Measurements from ENCODE around the gene ALDH1L1.
"Not testable (repeated sequence)": the region's sequence is repeated elsewhere in the genome, so short reads cannot be mapped to it uniquely, and the experiment has no call there.

The ALDH1L1 gene

GRCh38 chr3:126102011-126102410, 78.4 kb downstream of the ALDH1L1 start:
- no peak for DNase-seq (ENCODE audit: low read depth)
- TF ChIP-seq CTCF (IDR thresholded peaks at IDR 0.05; ENCODE audit: low read length, missing control alignments), result no peak

DNA sequence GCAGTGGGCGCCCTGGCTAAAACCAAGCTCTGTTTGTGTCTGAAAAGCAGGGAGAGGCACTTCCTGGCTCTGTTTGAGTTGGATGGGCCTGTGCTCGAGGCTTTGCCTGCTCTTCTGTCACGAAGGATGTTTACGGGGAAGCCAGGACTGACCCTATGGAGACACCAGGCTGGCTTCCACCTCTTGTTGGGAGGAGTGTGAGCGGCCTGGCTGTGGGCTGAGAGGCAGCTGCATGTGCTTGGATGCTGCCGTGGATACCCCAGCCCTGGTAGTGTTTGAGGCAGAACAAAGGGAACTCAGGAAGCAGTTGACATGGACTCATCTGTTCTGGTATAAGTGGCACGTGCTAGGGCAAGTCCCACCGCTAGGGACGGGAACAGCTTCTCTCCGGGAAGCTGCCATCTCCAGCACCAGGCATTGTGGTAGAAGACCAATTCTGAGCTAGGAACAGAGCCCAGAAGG, 78.8 kb downstream of the ALDH1L1 start:
- H3K4me3 ChIP-seq (replicated peaks; ENCODE audit: low read depth, low read length), result no peak overlapping the region
- DNase-seq (ENCODE audit: low read depth), result no peak
- no peak for TF ChIP-seq CTCF (IDR thresholded peaks at IDR 0.05; ENCODE audit: low read length, missing control alignments)

More at GRCh38 chr3:126102011-126102410, 78.4 kb downstream of the ALDH1L1 start:
- H3K4me3 ChIP-seq (replicated peaks; ENCODE audit: low read depth, low read length), result no peak overlapping the region

DNA sequence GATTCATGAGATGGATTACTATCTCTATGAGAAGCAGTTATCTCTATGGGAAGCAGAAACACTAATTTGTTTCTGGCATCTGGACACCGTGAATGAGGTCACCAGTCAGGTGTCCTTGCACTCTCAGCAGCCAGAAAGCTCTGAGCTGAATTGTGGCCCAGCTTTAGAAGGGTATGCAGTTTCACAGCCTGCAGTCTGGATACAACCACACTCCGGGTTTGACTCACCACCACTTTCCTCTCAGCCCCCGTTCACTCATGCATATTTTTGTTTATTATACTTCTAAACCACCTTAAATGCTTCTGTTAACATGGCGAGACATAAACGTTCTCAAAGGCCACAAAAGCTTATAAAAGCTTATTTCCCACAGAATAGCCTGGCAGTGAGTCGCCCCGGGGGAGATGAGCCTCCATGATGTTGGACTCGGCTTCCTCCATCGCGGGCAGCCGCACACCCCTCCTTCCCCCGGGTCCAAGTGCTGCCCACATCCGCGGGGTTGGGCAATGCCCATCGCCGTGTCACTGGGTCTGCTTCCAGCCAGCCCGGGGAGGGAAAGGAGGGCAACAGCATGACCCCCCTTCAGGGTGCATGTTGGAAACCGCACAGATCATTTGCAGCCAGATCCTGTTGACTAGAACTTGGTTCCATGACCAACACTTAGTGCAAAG, 79.6 kb downstream of the ALDH1L1 start:
- no peak for TF ChIP-seq CTCF (IDR thresholded peaks at IDR 0.05; ENCODE audit: low read length, missing control alignments)
- H3K4me3 ChIP-seq (replicated peaks; ENCODE audit: low read depth, low read length), result no peak overlapping the region
- DNase-seq (ENCODE audit: low read depth), result no peak

DNA sequence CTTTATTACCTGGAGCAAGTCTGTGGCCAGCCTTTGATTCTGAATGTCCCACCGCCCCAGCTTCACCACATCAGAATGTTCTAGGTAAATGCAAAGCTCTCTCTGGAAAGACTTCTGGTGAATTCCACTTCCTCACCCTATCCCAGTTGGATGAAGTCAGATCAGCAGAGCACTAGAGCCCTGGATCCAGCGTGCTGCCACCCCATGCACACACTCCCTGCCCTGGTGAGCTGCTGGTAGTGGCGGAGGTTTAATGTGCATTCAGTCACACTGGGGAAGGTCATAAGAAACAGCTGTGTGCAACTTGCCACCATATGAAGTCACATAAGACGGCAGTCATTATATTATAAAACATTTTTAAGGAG, 80.1 kb downstream of the ALDH1L1 start:
- H3K4me3 ChIP-seq (replicated peaks; ENCODE audit: low read depth, low read length), result no peak overlapping the region
- TF ChIP-seq CTCF (IDR thresholded peaks at IDR 0.05; ENCODE audit: low read length, missing control alignments), result no peak
- no peak for DNase-seq (ENCODE audit: low read depth)

- no peak overlapping the region for H3K4me3 ChIP-seq (replicated peaks; ENCODE audit: low read depth, low read length)
- no peak for TF ChIP-seq CTCF (IDR thresholded peaks at IDR 0.05; ENCODE audit: low read length, missing control alignments)
- DNase-seq (ENCODE audit: low read depth), result no peak
Observed at GRCh38 chr3:126098391-126098858, 82.0 kb downstream of the ALDH1L1 start.

DNA sequence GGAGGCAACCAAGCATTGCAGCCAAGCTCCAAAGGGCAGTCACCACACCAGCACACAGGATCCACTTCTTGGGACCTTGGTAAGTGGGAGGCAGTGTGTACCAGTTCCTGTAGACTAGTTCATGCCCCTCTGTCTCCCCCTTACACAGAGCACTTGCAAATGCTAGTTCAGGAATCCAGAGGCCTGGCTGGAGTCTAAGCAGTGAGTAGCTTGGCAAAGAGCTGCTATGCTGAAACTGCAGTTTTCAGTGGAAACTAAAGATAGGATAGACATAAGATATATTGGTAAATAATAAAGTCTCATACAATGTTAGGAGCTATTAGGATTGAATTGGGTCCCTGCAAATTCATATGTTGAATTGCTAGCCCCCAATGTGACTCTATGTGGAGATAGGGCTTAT, 82.6 kb downstream of the ALDH1L1 start:
- H3K4me3 ChIP-seq (replicated peaks; ENCODE audit: low read depth, low read length), result no peak overlapping the region
- TF ChIP-seq CTCF (IDR thresholded peaks at IDR 0.05; ENCODE audit: low read length, missing control alignments), result no peak
- no peak for DNase-seq (ENCODE audit: low read depth)

GRCh38 chr3:126096274-126096673, 84.1 kb downstream of the ALDH1L1 start:
- H3K4me3 ChIP-seq (replicated peaks; ENCODE audit: low read depth, low read length); DNase-seq (ENCODE audit: low read depth): not testable (repeated sequence)

DNA sequence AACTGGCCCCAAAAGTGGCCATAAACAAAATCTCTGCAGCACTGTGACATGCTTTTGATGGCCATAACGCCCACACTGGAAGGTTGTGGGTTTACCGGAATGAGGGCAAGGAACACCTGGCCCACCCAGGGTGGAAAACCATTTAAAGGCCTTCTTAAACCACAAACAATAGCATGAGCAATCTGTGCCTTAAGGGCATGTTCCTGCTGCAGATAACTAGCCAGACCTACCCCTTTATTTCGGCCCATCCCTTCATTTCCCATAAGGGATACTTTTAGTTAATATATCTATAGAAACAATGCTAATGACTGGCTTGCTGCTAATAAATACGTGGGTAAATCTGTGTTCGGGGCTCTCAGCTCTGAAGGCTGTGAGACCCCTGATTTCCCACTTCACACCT, 88.3 kb downstream of the ALDH1L1 start:
- not testable (repeated sequence) for H3K4me3 ChIP-seq (replicated peaks; ENCODE audit: low read depth, low read length); DNase-seq (ENCODE audit: low read depth)
